Pancreas (tissue), 10 donors: Measurements from ENCODE around the gene DMXL2. TPM values are rescaled to one million over a fixed set of nuclear protein-coding genes. Genes with fewer than 3 reads are reported as not detected.

ENCODE experiments used
- ATAC-seq, 4 donors: fragments of 200-7000 bp; cut with Tn5 transposase; one replicate each; pipeline versions ENCODE4 v1.8.0 to v1.9.1; 2020; ENCODE audit warnings: mild to moderate bottlenecking in 4 of 4, moderate library complexity in 4 of 4
- DNase-seq, 6 donors: peaks; one replicate each; pipeline ENCODE4 v3.0.0-alpha.2; 2020
- FAIRE-seq: peaks from 2 replicates; lab custom pipeline; 2012; peaks lifted over from hg19 to GRCh38; lab: Jason Lieb, UNC
- H3K27ac ChIP-seq, 4 donors: fragments of 200-600 bp; sonication (generic); 1 replicate in 3 of 4; 2 replicates in 1 of 4; pipeline versions ENCODE4 v1.5.0 to v1.8.0; 2020
- H3K27me3 ChIP-seq, 4 donors: fragments of 200-600 bp; one replicate each; pipeline ENCODE4 v1.8.0; 2021
- H3K36me3 ChIP-seq, 3 donors: fragments of 200-600 bp; sonication (generic) in 1 of 3; one replicate each; pipeline versions ENCODE4 v1.5.0 to v1.8.0; 2020 to 2021
- H3K4me1 ChIP-seq, 3 donors: fragments of 200-600 bp; one replicate each; pipeline ENCODE4 v1.8.0; 2021
- H3K4me3 ChIP-seq, 4 donors: fragments of 200-600 bp; sonication (generic) in 2 of 4; one replicate each; pipeline versions ENCODE4 v1.5.0 to v1.8.0; 2020 to 2021
- H3K9me3 ChIP-seq, 4 donors: fragments of 200-600 bp; one replicate each; pipeline ENCODE4 v1.8.0; 2021
- WGBS, 2 donors: extraction: QIAGEN DNeasy Blood & Tissue Kit; methylation state at CpG; one replicate each; pipeline ENCODE4 v1.1.7; 2013; 5-methylcytosine and 5-hydroxymethylcytosine counted together
- intact Hi-C, 3 donors: fragments of 100-400 bp; cut with DNase I; formaldehyde crosslinking; loops; one replicate each; pipeline versions ENCODE4 v1.11.1 to v1.14.2; 2022
- polyA plus RNA-seq, 2 donors: library from polyadenylated mRNA; stranded (reverse); fragments of 200-250 nt; gene quantifications; one replicate each; pipeline ENCODE4 v1.2.3, GENCODE V29; 2013
- total RNA-seq, 6 donors: library from RNA; stranded (reverse); fragmentation: NEBNext Ultra II Directional in 4 of 6; extraction: Animal tissue kit (Norgen Biotek cat#: 25700) in 4 of 6; gene quantifications; one replicate each; pipeline versions ENCODE4 v1.2.1 to v1.2.4, GENCODE V29; 2021 to 2023
- TF ChIP-seq, protein P1 (sequence below), 4 donors: fragments of 200-600 bp; sonication (generic) in 3 of 4; IDR thresholded peaks; one replicate each; pipeline versions ENCODE4 v1.5.0 to v1.8.0; 2021; ENCODE audit warnings: antibody characterized with exemption in 4 of 4
- donor health status: healthy with polysubstance abuse.
- donor health status: DM: no; HTN: no; CAD: no; lungs with moderate emphysema.
- donor health status: DM: no; HTN: no; CAD: no.
- donor health status: control.
- donor health status: control.
- donor health status: Bipolar disorder and iron deficiency.
- donor health status: DM: yes; HTN: yes; CAD: no.
- donor health status: DM: no; HTN: no; CAD: no.
- donor health status: DM: no; HTN: no; CAD: no.
- donor health status: DM: yes; HTN: yes; CAD: no.

DMXL2 gene
- total and polyA plus RNA-seq, 8 donors = 6.6 to 31.8 (median 12.1) TPM

DNA sequence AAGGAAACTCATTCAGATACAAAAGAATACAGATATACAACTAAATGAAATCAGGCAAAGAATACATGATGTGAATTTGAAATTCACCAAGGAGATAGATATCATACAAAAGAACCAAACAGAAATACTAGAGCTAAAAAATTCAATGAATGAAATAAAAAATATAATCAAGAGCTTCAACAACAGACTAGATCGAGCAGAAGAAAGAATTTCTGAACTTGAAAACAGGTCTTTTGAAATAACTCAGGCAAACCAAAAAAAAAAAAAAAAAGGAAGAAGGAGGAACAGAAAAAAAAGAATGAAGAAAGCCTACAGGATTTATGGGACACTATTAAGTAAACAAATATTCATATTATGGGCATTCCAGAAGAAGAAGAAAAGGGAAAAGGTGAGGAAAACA, 137.8 kb downstream of the DMXL2 start:
- TF ChIP-seq, protein P1, sequence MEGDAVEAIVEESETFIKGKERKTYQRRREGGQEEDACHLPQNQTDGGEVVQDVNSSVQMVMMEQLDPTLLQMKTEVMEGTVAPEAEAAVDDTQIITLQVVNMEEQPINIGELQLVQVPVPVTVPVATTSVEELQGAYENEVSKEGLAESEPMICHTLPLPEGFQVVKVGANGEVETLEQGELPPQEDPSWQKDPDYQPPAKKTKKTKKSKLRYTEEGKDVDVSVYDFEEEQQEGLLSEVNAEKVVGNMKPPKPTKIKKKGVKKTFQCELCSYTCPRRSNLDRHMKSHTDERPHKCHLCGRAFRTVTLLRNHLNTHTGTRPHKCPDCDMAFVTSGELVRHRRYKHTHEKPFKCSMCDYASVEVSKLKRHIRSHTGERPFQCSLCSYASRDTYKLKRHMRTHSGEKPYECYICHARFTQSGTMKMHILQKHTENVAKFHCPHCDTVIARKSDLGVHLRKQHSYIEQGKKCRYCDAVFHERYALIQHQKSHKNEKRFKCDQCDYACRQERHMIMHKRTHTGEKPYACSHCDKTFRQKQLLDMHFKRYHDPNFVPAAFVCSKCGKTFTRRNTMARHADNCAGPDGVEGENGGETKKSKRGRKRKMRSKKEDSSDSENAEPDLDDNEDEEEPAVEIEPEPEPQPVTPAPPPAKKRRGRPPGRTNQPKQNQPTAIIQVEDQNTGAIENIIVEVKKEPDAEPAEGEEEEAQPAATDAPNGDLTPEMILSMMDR (IDR thresholded peaks at IDR 0.05) = no peak
- peaks cover 0 to 5% (median 0%) of the 10 kb centered on the region in 4 donors for H3K9me3 ChIP-seq
- intact Hi-C loops = no loop called here
- H3K27ac ChIP-seq = no peak overlapping the region
- H3K4me3 ChIP-seq = no peak overlapping the region
- FAIRE-seq (no peak), ATAC-seq (no peak), DNase-seq (no peak)
- H3K36me3 ChIP-seq = peaks cover 0 to 10% (median 6%) of the 10 kb centered on the region in 3 donors
- no peaks in the 10 kb centered on the region for H3K4me1 ChIP-seq
- 95 to 98% methylated on average over 1 of the region's 1 CpG for WGBS, 2 donors
- H3K27me3 ChIP-seq = no peaks in the 10 kb centered on the region

- FAIRE-seq (no peak), ATAC-seq (no peak), DNase-seq (no peak)
- Histone ChIP-seq H3K4me1 (no peaks in the 10 kb centered on the region), H3K4me3 (no peak overlapping the region), H3K27me3 (no peaks in the 10 kb centered on the region), H3K36me3 (peaks cover 0 to 10% (median 3%) of the 10 kb centered on the region in 3 donors), H3K27ac (no peak overlapping the region), H3K9me3 (peaks cover 0 to 5% (median 0%) of the 10 kb centered on the region in 4 donors)
- WGBS, 2 donors = 95 to 98% methylated on average over 3 of the region's 3 CpGs
- intact Hi-C loops = no loop called here
- TF ChIP-seq, protein P1 (IDR thresholded peaks at IDR 0.05) = no peak
Observed at GRCh38 chr15:51483985-51484384, 138.6 kb downstream of the DMXL2 start.

DNA sequence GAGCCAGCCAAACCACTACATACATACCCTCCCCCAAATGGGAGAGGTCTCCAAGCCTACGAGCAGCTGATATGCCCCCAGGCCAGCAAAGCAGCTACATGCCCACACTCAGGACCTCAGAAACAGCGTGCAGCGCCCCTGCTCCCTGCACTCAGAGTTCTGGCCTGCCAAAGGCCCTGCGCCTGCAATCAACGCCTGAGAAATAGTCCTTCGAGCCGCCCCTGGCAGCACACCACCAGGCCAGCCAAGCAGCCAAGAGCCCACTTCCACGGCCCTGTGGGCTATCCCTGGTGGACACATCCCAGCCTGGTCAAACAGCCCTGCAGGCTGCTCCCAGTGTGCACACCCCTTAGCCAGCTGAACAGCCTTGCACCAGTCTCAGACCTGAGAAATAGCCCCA, 139.1 kb downstream of the DMXL2 start:
- DNase-seq (peak in 1 of 6 donors; percentile 48), FAIRE-seq (no peak), ATAC-seq (no peak)
- intact Hi-C loops = no loop called here
- no peak overlapping the region for H3K4me3 ChIP-seq
- WGBS, 2 donors = 84 to 85% methylated on average over 8 of the region's 8 CpGs
- no peaks in the 10 kb centered on the region for H3K4me1 ChIP-seq
- H3K27ac ChIP-seq = no peak overlapping the region
- no peaks in the 10 kb centered on the region for H3K27me3 ChIP-seq
- TF ChIP-seq, protein P1 (IDR thresholded peaks at IDR 0.05) = no peak
- H3K9me3 ChIP-seq = peaks cover 0 to 5% (median 0%) of the 10 kb centered on the region in 4 donors
- H3K36me3 ChIP-seq = peaks cover 0 to 10% (median 0%) of the 10 kb centered on the region in 3 donors

- FAIRE-seq (no peak), ATAC-seq (no peak), DNase-seq (no peak)
- H3K4me1 ChIP-seq = no peaks in the 10 kb centered on the region
- H3K36me3 ChIP-seq = peaks cover 0 to 4% (median 0%) of the 10 kb centered on the region in 3 donors
- H3K9me3 ChIP-seq = no peaks in the 10 kb centered on the region
- H3K4me3 ChIP-seq = no peak overlapping the region
- no peaks in the 10 kb centered on the region for H3K27me3 ChIP-seq
- intact Hi-C loops = no loop called here
- no peak overlapping the region for H3K27ac ChIP-seq
- TF ChIP-seq, protein P1 (IDR thresholded peaks at IDR 0.05) = no peak
Observed at GRCh38 chr15:51475736-51476135, 146.8 kb downstream of the DMXL2 start.

DNA sequence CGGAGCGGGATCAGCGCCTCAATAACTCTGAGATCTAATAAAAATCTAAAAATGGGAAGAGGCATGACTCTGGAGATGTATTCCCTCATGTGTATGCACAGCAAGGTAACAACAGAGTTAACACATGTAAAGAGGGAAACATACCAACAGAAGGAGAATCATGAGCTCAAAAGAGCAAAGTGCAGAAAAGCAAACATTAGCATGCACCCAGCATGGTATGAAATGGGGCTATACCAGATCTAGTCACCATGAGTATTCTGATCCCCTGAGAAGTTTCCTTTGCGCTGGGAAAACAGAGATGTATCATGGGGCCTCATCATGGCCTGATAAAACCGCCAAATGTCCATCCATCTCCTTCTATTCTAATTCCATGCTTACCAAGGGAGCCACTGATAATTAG, 152.1 kb downstream of the DMXL2 start:
- Histone ChIP-seq H3K4me3 (no peak overlapping the region), H3K36me3 (no peaks in the 10 kb centered on the region), H3K27ac (no peak overlapping the region), H3K9me3 (no peaks in the 10 kb centered on the region), H3K4me1 (no peaks in the 10 kb centered on the region), H3K27me3 (no peaks in the 10 kb centered on the region)
- WGBS, 2 donors = 93 to 97% methylated on average over 5 of the region's 5 CpGs
- DNase-seq = no peak
- intact Hi-C loops = no loop called here
- no peak for FAIRE-seq
- TF ChIP-seq, protein P1 (IDR thresholded peaks at IDR 0.05) = no peak
- no peak for ATAC-seq
